Liver (tissue), 9 donors: ENCODE results near the gene TGFBR3. TPM values are rescaled to one million over a fixed set of nuclear protein-coding genes. Genes with fewer than 3 reads are reported as not detected.

Experiments
- DNase-seq: peaks from one replicate; pipeline ENCODE4 v3.0.0-alpha.2; 2017; ENCODE audit warnings: low spot score
- H3K27ac ChIP-seq, 2 donors: one replicate each; pipeline ENCODE4 v1.7.0; 2013; ENCODE audit warnings: inconsistent platforms in 2 of 2, low read length in 2 of 2, control low read depth in 1 of 2, low read depth in 1 of 2, mild to moderate bottlenecking in 1 of 2
- H3K27me3 ChIP-seq, 4 donors: one replicate each; pipeline versions ENCODE4 v1.6.1 to v1.7.0; 2013; ENCODE audit warnings: low read length in 3 of 4, inconsistent platforms in 1 of 4, mild to moderate bottlenecking in 1 of 4, moderate library complexity in 1 of 4; ENCODE audit not compliant: control insufficient read depth in 4 of 4, insufficient read depth in 4 of 4
- H3K36me3 ChIP-seq, 4 donors: one replicate each; pipeline versions ENCODE4 v1.6.1 to v1.7.0; 2013; ENCODE audit warnings: low read length in 3 of 4, mild to moderate bottlenecking in 3 of 4, low read depth in 1 of 4, moderate library complexity in 1 of 4; ENCODE audit not compliant: control insufficient read depth in 4 of 4, insufficient read depth in 3 of 4
- H3K4me1 ChIP-seq, 4 donors: one replicate each; pipeline versions ENCODE4 v1.6.1 to v1.7.0; 2013; ENCODE audit warnings: low read length in 3 of 4, mild to moderate bottlenecking in 3 of 4, moderate library complexity in 1 of 4; ENCODE audit not compliant: control insufficient read depth in 4 of 4, insufficient read depth in 4 of 4
- H3K4me3 ChIP-seq, 3 donors: one replicate each; pipeline versions ENCODE4 v1.6.1 to v1.7.0; 2013; ENCODE audit warnings: low read length in 3 of 3, control low read depth in 1 of 3, low read depth in 1 of 3, mild to moderate bottlenecking in 1 of 3
- H3K9ac ChIP-seq, 2 donors: one replicate each; pipeline ENCODE4 v1.7.0; 2013; ENCODE audit warnings: low read length in 2 of 2, mild to moderate bottlenecking in 2 of 2, moderate library complexity in 2 of 2, control low read depth in 1 of 2, low read depth in 1 of 2
- H3K9me3 ChIP-seq, 4 donors: one replicate each; pipeline versions ENCODE4 v1.6.1 to v1.7.0; 2013; ENCODE audit warnings: low read length in 3 of 4; ENCODE audit not compliant: control insufficient read depth in 4 of 4
- ATF3 ChIP-seq: IDR thresholded peaks from 2 replicates; pipeline ENCODE4 v1.6.1; 2016; ENCODE audit warnings: antibody characterized with exemption
- EGR1 ChIP-seq, 2 donors: IDR thresholded peaks; 2 replicates each; pipeline ENCODE4 v1.6.1; 2016 to 2018; ENCODE audit warnings: antibody characterized with exemption in 2 of 2, low read depth in 2 of 2
- FOXA1 ChIP-seq: IDR thresholded peaks from 2 replicates; pipeline ENCODE4 v1.6.1; 2016; ENCODE audit warnings: antibody characterized with exemption
- FOXA2 ChIP-seq: IDR thresholded peaks from 2 replicates; pipeline ENCODE4 v1.6.1; 2016; ENCODE audit warnings: antibody characterized with exemption
- GABPA ChIP-seq, 2 donors: IDR thresholded peaks in 1 of 2; conservative IDR thresholded peaks in 1 of 2; 2 replicates each; pipeline ENCODE4 v1.6.1; 2016; ENCODE audit warnings: antibody characterized with exemption in 2 of 2, mild to moderate bottlenecking in 1 of 2, moderate library complexity in 1 of 2
- HNF4A ChIP-seq, 2 donors: conservative IDR thresholded peaks; 2 replicates each; pipeline ENCODE4 v1.6.1; 2016; ENCODE audit warnings: antibody characterized with exemption in 2 of 2, mild to moderate bottlenecking in 2 of 2
- HNF4G ChIP-seq: IDR thresholded peaks from 2 replicates; pipeline ENCODE4 v1.6.1; 2016; ENCODE audit warnings: antibody characterized with exemption
- JUND ChIP-seq, 2 donors: IDR thresholded peaks; 2 replicates each; pipeline ENCODE4 v1.6.1; 2016; ENCODE audit warnings: antibody characterized with exemption in 2 of 2
- NR2F2 ChIP-seq: IDR thresholded peaks from 2 replicates; pipeline ENCODE4 v1.6.1; 2016; ENCODE audit warnings: antibody characterized with exemption
- RAD21 ChIP-seq, 2 donors: IDR thresholded peaks; 2 replicates each; pipeline ENCODE4 v1.6.1; 2016; ENCODE audit warnings: antibody characterized with exemption in 2 of 2, mild to moderate bottlenecking in 2 of 2
- RXRA ChIP-seq, 2 donors: IDR thresholded peaks; 2 replicates each; pipeline ENCODE4 v1.6.1; 2017 to 2018; ENCODE audit warnings: antibody characterized with exemption in 2 of 2, mild to moderate bottlenecking in 1 of 2
- SP1 ChIP-seq: IDR thresholded peaks from 2 replicates; pipeline ENCODE4 v1.6.1; 2018; ENCODE audit warnings: antibody characterized with exemption, mild to moderate bottlenecking
- TAF1 ChIP-seq: conservative IDR thresholded peaks from 2 replicates; pipeline ENCODE4 v1.6.1; 2016; ENCODE audit warnings: antibody characterized with exemption, mild to moderate bottlenecking
- YY1 ChIP-seq: IDR thresholded peaks from 2 replicates; pipeline ENCODE4 v1.6.1; 2016; ENCODE audit warnings: antibody characterized with exemption, mild to moderate bottlenecking
- ZBTB33 ChIP-seq: IDR thresholded peaks from 2 replicates; pipeline ENCODE4 v1.6.1; 2016; ENCODE audit warnings: antibody characterized with exemption
- WGBS: extraction: QIAGEN DNeasy Blood & Tissue Kit; methylation state at CpG from one replicate; pipeline ENCODE4 v1.1.7; 2013; 5-methylcytosine and 5-hydroxymethylcytosine counted together
- polyA plus RNA-seq, 2 donors: library from polyadenylated mRNA; stranded (reverse) in 1 of 2; unstranded in 1 of 2; fragments of 200-250 nt in 1 of 2; fragments of >200 nt in 1 of 2; fragmentation: Nextera tagmentation in 1 of 2; extraction: Ambion mirVana in 1 of 2; gene quantifications; one replicate each; pipeline versions ENCODE4 v1.2.1 to v1.2.3, GENCODE V29; 2013 to 2015
- total RNA-seq, 2 donors: library from RNA; depleted of rRNA; stranded (reverse); fragments of >200 nt; gene quantifications; one replicate each; pipeline ENCODE4 v1.2.3, GENCODE V29; 2014
- TF ChIP-seq, protein P1 (sequence below): IDR thresholded peaks from 2 replicates; pipeline ENCODE4 v1.6.1; 2016; ENCODE audit warnings: antibody characterized with exemption, mild to moderate bottlenecking
- TF ChIP-seq, protein P2 (sequence below): IDR thresholded peaks from 2 replicates; pipeline ENCODE4 v1.6.1; 2016; ENCODE audit warnings: antibody characterized with exemption
- TF ChIP-seq, protein P3 (sequence below): fragments of 150-350 bp; IDR thresholded peaks from 2 replicates; pipeline ENCODE4 v1.5.1; 2017; ENCODE audit warnings: improper control_type of control experiment, low read depth, low read length; ENCODE audit not compliant: missing input control
- donor health status: healthy.
- donor health status: healthy.
- donor health status: healthy.
- donor health status: healthy.
- donor health status: healthy.

The TGFBR3 gene
- total and polyA plus RNA-seq, 4 donors, result 6.1 to 19.3 (median 9.9) TPM

DNA sequence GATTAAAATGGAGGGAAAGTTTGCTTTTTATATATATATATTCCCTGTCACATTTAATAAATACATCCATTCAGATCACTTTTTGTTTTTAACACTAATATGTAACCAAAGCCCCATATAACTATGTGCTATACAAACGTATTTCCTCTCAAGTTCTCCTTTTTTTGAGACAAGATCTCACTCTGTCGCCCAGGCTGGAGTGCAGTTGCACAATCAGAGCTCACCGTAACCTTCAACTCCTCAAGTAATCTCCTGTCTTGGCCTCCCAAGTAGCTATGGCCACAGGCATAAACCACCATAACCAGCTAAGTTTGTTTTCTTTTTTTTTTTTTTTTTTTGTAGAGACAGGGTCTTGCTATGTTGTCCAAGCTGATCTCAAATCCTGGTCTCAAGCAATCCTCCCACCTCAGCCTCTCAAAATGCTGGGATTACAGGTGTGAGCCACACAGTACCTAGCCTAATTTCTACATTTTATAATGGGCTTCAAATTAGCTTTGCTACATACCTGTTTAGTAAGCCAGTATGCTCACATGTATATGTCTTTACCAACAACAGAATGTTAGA is 120.0 kb downstream of the TGFBR3 start:
- Histone ChIP-seq H3K9ac (no peak overlapping the region), H3K27me3 (no peaks in the 10 kb centered on the region), H3K36me3 (no peaks in the 10 kb centered on the region), H3K4me3 (no peak overlapping the region), H3K27ac (no peak overlapping the region), H3K9me3 (no peaks in the 10 kb centered on the region), H3K4me1 (peaks cover 4 to 25% (median 15%) of the 10 kb centered on the region in 4 donors)
- DNase-seq, result no peak
- no peak for TF ChIP-seq FOXA2
- 81% methylated on average over 3 of the region's 3 CpGs for WGBS

DNA sequence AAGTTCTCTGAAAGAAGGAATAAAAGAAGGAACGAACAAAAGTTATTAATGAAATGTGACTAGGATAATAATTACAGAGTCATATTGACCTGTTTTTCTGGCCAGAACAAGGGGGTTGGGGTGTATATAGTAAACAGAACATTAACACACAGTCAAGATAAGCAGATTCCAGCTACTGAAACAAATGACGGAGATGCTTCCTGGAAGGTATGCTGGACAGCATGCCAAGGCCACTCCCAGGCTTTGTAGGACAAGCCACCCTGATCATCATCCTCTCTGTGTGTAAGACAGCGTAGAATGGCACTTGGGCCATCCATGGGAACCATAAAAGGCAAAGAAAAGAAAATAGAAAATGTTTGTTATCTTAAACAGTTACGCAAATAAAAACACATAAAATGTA is 120.7 kb downstream of the TGFBR3 start:
- Histone ChIP-seq H3K9me3 (no peaks in the 10 kb centered on the region), H3K27me3 (no peaks in the 10 kb centered on the region), H3K36me3 (no peaks in the 10 kb centered on the region), H3K9ac (no peak overlapping the region), H3K4me3 (no peak overlapping the region), H3K27ac (peak overlapping the region; percentile 51 to 57), H3K4me1 (peaks cover 4 to 25% (median 16%) of the 10 kb centered on the region in 4 donors)
- 54% methylated on average over 4 of the region's 4 CpGs for WGBS
- DNase-seq, result no peak
- TF ChIP-seq HNF4G, result no peak
- TF ChIP-seq, protein P1, sequence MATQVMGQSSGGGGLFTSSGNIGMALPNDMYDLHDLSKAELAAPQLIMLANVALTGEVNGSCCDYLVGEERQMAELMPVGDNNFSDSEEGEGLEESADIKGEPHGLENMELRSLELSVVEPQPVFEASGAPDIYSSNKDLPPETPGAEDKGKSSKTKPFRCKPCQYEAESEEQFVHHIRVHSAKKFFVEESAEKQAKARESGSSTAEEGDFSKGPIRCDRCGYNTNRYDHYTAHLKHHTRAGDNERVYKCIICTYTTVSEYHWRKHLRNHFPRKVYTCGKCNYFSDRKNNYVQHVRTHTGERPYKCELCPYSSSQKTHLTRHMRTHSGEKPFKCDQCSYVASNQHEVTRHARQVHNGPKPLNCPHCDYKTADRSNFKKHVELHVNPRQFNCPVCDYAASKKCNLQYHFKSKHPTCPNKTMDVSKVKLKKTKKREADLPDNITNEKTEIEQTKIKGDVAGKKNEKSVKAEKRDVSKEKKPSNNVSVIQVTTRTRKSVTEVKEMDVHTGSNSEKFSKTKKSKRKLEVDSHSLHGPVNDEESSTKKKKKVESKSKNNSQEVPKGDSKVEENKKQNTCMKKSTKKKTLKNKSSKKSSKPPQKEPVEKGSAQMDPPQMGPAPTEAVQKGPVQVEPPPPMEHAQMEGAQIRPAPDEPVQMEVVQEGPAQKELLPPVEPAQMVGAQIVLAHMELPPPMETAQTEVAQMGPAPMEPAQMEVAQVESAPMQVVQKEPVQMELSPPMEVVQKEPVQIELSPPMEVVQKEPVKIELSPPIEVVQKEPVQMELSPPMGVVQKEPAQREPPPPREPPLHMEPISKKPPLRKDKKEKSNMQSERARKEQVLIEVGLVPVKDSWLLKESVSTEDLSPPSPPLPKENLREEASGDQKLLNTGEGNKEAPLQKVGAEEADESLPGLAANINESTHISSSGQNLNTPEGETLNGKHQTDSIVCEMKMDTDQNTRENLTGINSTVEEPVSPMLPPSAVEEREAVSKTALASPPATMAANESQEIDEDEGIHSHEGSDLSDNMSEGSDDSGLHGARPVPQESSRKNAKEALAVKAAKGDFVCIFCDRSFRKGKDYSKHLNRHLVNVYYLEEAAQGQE, result peak; percentile 93
- peak; percentile 18 to 74 for TF ChIP-seq HNF4A (conservative IDR thresholded peaks at IDR 0.05)
- TF ChIP-seq, protein P2, sequence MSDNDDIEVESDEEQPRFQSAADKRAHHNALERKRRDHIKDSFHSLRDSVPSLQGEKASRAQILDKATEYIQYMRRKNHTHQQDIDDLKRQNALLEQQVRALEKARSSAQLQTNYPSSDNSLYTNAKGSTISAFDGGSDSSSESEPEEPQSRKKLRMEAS, result peak; percentile 64
- TF ChIP-seq SP1, result no peak
- TF ChIP-seq JUND (IDR thresholded peaks at IDR 0.05), result peak in 1 of 2 donors; percentile 76
- no peak for TF ChIP-seq GABPA (IDR thresholded peaks at IDR 0.05 in 1 of 2, conservative IDR thresholded peaks at IDR 0.05 in 1 of 2)
- peak in 1 of 2 donors; percentile 60 for TF ChIP-seq EGR1 (IDR thresholded peaks at IDR 0.05; ENCODE audit: low read depth in 2 of 2)
- TF ChIP-seq, protein P3, sequence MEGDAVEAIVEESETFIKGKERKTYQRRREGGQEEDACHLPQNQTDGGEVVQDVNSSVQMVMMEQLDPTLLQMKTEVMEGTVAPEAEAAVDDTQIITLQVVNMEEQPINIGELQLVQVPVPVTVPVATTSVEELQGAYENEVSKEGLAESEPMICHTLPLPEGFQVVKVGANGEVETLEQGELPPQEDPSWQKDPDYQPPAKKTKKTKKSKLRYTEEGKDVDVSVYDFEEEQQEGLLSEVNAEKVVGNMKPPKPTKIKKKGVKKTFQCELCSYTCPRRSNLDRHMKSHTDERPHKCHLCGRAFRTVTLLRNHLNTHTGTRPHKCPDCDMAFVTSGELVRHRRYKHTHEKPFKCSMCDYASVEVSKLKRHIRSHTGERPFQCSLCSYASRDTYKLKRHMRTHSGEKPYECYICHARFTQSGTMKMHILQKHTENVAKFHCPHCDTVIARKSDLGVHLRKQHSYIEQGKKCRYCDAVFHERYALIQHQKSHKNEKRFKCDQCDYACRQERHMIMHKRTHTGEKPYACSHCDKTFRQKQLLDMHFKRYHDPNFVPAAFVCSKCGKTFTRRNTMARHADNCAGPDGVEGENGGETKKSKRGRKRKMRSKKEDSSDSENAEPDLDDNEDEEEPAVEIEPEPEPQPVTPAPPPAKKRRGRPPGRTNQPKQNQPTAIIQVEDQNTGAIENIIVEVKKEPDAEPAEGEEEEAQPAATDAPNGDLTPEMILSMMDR, result no peak
- TF ChIP-seq YY1, result peak; percentile 60
- TF ChIP-seq NR2F2, result no peak
- peak; percentile 52 for TF ChIP-seq ZBTB33
- TF ChIP-seq TAF1, result no peak
- TF ChIP-seq ATF3, result no peak
- peak in 1 of 2 donors; percentile 78 for TF ChIP-seq RXRA (IDR thresholded peaks at IDR 0.05)
- TF ChIP-seq FOXA2, result peak; percentile 81
- TF ChIP-seq FOXA1, result peak; percentile 70
- TF ChIP-seq RAD21 (IDR thresholded peaks at IDR 0.05), result peak; percentile 16 to 38
